ENCODE results near the gene ATP13A5.

- TF ChIP-seq CTCF (conservative IDR thresholded peaks at IDR 0.05; ENCODE audit: low read depth, low read length) = no peak
- no peak for TF ChIP-seq EZH2 (IDR thresholded peaks at IDR 0.05; ENCODE audit: borderline replicate concordance, low read depth, low read length, poor library complexity, severe bottlenecking)
Measured at GRCh38 chr3:193317682-193318300, 60.8 kb downstream of the ATP13A5 start.
